Skeletal muscle tissue (tissue), 4 donors: ENCODE data around the gene PIGR. TPM values are rescaled to one million over a fixed set of nuclear protein-coding genes. Genes with fewer than 3 reads are reported as not detected.

Source experiments
- H3K27ac ChIP-seq: one replicate; pipeline ENCODE4 v1.7.0; 2013; ENCODE audit warnings: mild to moderate bottlenecking, low read depth, low read length, inconsistent platforms
- H3K27me3 ChIP-seq, 3 donors: one replicate each; pipeline ENCODE4 v1.7.0; 2013; ENCODE audit warnings: low read length in 3 of 3; ENCODE audit not compliant: control insufficient read depth in 3 of 3, insufficient read depth in 3 of 3
- H3K36me3 ChIP-seq, 3 donors: one replicate each; pipeline ENCODE4 v1.7.0; 2013; ENCODE audit warnings: low read length in 3 of 3; ENCODE audit not compliant: control insufficient read depth in 3 of 3, insufficient read depth in 3 of 3
- H3K4me1 ChIP-seq, 3 donors: one replicate each; pipeline ENCODE4 v1.7.0; 2013; ENCODE audit warnings: low read length in 3 of 3, mild to moderate bottlenecking in 3 of 3; ENCODE audit not compliant: control insufficient read depth in 3 of 3, insufficient read depth in 3 of 3
- H3K4me3 ChIP-seq, 3 donors: one replicate each; pipeline ENCODE4 v1.7.0; 2013; ENCODE audit warnings: low read length in 3 of 3
- H3K9ac ChIP-seq, 3 donors: one replicate each; pipeline ENCODE4 v1.7.0; 2013; ENCODE audit warnings: low read length in 3 of 3, mild to moderate bottlenecking in 3 of 3, moderate library complexity in 2 of 3, low read depth in 1 of 3
- H3K9me3 ChIP-seq, 3 donors: one replicate each; pipeline ENCODE4 v1.7.0; 2013; ENCODE audit warnings: low read length in 3 of 3; ENCODE audit not compliant: control insufficient read depth in 3 of 3
- total RNA-seq: library from RNA; depleted of rRNA; stranded (reverse); fragments of >200 nt; gene quantifications from one replicate; pipeline ENCODE4 v1.2.3, GENCODE V29; 2014
- donor health status: Osteomylitis.

PIGR gene
- total RNA-seq, 1 donor from 2014 or later, result under 0.01 TPM

DNA sequence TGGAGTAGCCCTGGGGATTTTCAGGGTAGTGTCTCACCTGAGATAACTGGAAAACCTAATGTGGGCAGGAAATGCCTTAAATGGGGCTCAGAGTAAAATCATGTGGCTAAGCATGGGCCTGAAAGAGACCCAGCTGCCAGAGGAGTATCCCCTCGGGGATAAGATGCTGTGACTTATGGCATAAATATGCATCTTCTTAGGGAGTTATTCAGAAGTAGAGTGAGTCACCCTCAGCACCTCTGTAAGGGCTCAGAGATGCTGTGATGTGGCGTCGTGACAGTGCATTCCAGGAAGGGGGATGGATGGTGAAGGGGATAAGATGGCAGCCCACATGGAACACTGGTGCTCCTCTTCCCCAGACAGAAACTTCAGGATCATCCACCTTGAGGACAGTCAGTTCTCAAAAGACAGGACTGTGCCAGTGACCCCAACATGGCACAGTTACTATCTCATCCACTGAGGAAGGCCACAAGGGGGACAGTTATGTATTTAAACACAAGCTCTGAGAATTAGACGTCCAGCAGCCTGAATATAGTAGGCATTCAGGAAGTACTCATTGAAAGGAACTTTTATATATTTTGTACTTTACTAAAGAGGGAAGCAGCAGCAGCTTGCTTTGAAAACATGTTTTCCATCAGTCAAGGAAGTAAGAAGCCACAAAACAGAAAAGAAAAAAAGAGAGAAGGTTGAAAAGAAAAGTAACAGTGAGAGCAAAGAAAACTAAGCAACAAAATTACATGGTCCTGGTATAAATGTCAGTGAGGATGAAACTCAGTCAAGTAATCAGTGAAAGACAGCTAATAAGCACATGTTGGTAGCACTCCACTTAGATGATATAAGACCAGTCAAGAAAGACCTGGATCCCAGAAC is 40.7 kb downstream of the PIGR start:
- Histone ChIP-seq H3K9me3 (no peaks in the 10 kb centered on the region), H3K27me3 (peaks cover 0 to 5% (median 0%) of the 10 kb centered on the region in 3 donors), H3K4me3 (no peak overlapping the region), H3K36me3 (no peaks in the 10 kb centered on the region), H3K4me1 (peaks cover 6 to 30% (median 19%) of the 10 kb centered on the region in 3 donors), H3K27ac (no peak overlapping the region), H3K9ac (no peak overlapping the region)

DNA sequence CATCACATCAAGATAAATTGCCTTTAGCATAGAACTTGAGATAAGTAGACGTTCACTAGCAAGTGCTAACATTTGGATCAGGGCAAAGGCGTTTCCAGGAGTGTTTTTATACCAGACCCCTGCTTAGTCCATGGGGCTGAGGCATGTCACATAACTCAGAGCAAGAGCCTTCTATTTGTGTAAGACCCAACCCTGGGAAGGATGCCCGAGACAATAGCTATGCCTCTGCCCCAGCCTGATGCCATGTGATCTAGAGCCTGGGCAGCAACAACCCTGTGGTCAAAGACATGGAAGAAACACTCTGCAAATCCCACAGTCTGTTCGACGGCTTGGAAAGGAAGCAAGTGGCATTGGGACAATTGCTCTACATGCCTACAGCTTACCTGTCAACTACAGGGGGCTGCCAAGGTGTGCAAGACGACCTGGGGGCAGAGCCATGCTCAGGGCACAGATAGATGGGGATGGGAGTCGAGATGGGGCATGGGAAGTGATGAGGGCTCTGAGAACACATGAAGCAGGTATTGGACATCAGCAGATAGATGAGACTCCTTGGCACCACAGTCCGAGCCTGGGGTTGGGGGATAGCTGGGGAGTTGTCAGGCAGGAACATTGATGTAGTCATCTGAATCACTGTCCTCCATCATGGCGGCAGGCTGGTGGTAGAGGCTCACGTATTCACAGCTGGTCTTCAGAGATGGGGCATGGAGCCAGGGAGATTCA is 41.7 kb downstream of the PIGR start:
- no peak overlapping the region for H3K27ac ChIP-seq

DNA sequence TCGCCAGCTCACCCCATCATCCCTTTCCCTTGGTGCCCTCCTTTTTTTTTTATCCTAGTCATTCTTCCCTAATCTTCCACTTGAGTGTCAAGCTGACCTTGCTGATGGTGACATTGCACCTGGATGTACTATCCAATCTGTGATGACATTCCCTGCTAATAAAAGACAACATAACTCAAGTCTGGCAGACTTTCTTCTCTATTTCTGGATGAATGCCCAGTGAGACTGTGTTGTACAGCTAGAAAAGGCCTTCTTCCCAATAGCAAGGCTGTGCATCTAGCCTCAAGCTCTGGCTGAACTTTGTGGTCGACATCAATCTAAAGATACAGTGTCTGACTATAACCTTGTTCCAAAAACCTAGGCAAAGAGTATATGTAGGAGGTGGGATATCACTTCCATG is 42.6 kb downstream of the PIGR start:
- H3K9me3 ChIP-seq, result no peaks in the 10 kb centered on the region
- H3K4me1 ChIP-seq, result peaks cover 2 to 26% (median 12%) of the 10 kb centered on the region in 3 donors
- H3K36me3 ChIP-seq, result no peaks in the 10 kb centered on the region
- H3K27ac ChIP-seq, result peak overlapping the region; percentile 2
- no peak overlapping the region for H3K4me3 ChIP-seq
- no peak overlapping the region for H3K9ac ChIP-seq
- no peaks in the 10 kb centered on the region for H3K27me3 ChIP-seq

More for the DNA sequence above, 41.7 kb downstream of the PIGR start:
- H3K9ac ChIP-seq, result no peak overlapping the region
- no peaks in the 10 kb centered on the region for H3K36me3 ChIP-seq
- H3K4me3 ChIP-seq, result no peak overlapping the region
- peaks cover 0 to 23% (median 12%) of the 10 kb centered on the region in 3 donors for H3K4me1 ChIP-seq
- H3K9me3 ChIP-seq, result no peaks in the 10 kb centered on the region
- peaks cover 0 to 2% (median 0%) of the 10 kb centered on the region in 3 donors for H3K27me3 ChIP-seq

DNA sequence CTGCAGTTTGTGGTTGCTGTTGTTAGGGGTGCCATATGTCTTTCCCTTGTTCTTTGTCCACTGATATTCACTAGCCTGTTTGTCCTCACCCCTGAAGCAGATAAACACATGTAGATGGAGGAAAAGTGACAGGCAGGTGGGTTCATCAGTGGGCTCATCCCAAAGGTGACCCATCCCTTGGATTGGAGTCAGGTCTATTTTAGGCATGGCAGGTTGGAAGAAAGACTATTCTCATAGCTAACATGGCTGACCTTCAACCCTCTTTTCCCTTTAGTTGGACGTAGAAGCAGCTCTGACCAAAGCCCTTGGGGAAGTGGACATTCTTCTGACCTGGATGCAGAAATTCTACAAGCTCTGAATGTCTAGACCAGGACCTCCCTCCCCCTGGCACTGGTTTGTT is 43.6 kb downstream of the PIGR start:
- Histone ChIP-seq H3K27ac (no peak overlapping the region), H3K36me3 (no peaks in the 10 kb centered on the region), H3K4me1 (peaks cover 3 to 32% (median 17%) of the 10 kb centered on the region in 3 donors), H3K9me3 (no peaks in the 10 kb centered on the region), H3K27me3 (no peaks in the 10 kb centered on the region), H3K4me3 (no peak overlapping the region), H3K9ac (no peak overlapping the region)

DNA sequence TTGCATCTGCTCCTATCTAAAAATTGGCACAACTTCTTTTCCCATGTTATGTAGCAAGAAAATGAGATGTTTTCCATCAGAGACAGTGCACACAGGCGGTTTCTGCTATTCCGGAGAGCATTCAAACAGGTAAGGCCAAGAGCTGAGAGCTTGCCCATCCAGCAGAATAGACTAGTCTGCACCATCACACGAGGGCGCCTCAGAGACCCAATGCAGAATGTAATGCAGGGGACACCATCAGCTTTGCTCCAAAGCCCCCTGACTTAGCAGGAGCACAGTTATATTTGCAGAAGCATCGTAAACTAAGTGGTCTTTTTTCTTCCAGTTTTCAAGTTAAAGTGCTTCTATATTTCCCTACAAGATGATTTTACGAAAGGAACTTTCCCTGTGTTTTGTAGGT is 44.3 kb downstream of the PIGR start:
- Histone ChIP-seq H3K27ac (no peak overlapping the region), H3K4me3 (no peak overlapping the region), H3K4me1 (peaks cover 3 to 25% (median 11%) of the 10 kb centered on the region in 3 donors), H3K27me3 (no peaks in the 10 kb centered on the region), H3K9me3 (no peaks in the 10 kb centered on the region), H3K9ac (no peak overlapping the region), H3K36me3 (no peaks in the 10 kb centered on the region)

DNA sequence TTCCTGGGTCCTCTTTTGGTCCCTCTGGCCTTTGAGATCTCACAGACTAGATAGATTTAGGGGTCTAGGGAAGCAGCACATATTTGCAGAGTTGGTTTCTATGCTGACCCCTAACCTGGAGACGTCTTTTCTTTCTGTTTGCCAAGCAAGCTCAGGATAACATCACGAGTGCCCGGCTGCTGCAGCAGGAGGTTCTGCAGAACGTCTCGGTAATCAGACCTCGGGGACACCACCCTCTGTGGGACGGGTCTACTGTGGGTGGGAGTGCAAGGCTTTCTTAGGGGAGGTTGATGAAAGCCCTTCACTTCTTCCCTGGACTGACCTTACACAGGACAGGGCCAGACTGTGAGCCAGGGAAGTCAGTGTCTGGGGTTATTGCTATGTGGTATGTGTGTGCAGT is 46.1 kb downstream of the PIGR start:
- Histone ChIP-seq H3K27me3 (peaks cover 0 to 3% (median 0%) of the 10 kb centered on the region in 3 donors), H3K4me3 (no peak overlapping the region), H3K36me3 (no peaks in the 10 kb centered on the region), H3K9ac (no peak overlapping the region), H3K9me3 (no peaks in the 10 kb centered on the region), H3K4me1 (peaks cover 3 to 37% (median 11%) of the 10 kb centered on the region in 3 donors), H3K27ac (no peak overlapping the region)

DNA sequence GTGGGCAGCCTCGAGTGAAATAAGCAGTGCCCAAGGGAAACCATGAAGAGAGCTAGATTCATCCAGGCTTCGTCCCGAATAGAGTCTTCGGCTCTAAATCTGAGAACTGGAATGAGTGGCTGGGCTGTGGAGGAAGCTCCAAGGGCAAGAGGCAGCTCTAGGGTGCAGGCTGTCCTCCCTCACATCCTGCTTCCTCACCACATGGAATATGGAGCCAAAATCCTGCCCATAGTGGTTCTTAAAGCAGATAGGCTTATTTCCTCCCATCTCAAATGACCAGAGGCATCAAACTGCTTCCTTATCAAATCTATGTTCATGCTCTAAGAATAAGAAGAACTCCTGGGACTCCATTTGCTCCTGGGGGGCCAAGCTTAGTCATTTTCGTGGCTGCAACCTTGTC is 46.5 kb downstream of the PIGR start:
- Histone ChIP-seq H3K27ac (no peak overlapping the region), H3K27me3 (peaks cover 0 to 3% (median 0%) of the 10 kb centered on the region in 3 donors), H3K9ac (no peak overlapping the region), H3K36me3 (no peaks in the 10 kb centered on the region), H3K4me1 (peaks cover 3 to 37% (median 11%) of the 10 kb centered on the region in 3 donors), H3K9me3 (no peaks in the 10 kb centered on the region), H3K4me3 (no peak overlapping the region)

DNA sequence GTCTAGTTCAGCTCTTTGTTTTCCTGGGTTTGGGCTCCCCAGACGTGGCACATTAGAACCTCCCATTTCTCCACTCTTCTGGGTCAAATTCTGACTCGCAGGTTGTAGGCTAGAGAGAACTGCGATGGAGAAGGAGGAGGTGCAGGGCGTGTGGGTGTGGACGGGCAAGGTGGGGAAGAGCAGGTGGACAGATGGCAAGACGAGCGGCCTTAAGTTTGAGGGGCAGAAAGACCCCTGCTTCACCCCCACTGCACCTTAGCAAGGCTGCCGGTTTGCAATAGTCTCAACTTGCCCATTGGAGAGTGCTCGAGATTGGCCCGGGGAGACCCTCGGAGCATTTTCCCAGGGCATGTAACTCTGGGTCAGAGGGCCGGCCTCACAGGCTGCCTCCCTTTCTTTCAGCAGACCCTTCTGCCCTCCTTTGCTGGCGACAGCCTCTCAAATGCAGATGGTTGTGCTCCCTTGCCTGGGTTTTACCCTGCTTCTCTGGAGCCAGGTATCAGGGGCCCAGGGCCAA is 47.3 kb downstream of the PIGR start:
- Histone ChIP-seq H3K9me3 (no peaks in the 10 kb centered on the region), H3K27ac (no peak overlapping the region), H3K27me3 (peaks cover 0 to 3% (median 0%) of the 10 kb centered on the region in 3 donors), H3K9ac (no peak overlapping the region), H3K36me3 (no peaks in the 10 kb centered on the region), H3K4me1 (peaks cover 3 to 33% (median 11%) of the 10 kb centered on the region in 3 donors), H3K4me3 (no peak overlapping the region)

DNA sequence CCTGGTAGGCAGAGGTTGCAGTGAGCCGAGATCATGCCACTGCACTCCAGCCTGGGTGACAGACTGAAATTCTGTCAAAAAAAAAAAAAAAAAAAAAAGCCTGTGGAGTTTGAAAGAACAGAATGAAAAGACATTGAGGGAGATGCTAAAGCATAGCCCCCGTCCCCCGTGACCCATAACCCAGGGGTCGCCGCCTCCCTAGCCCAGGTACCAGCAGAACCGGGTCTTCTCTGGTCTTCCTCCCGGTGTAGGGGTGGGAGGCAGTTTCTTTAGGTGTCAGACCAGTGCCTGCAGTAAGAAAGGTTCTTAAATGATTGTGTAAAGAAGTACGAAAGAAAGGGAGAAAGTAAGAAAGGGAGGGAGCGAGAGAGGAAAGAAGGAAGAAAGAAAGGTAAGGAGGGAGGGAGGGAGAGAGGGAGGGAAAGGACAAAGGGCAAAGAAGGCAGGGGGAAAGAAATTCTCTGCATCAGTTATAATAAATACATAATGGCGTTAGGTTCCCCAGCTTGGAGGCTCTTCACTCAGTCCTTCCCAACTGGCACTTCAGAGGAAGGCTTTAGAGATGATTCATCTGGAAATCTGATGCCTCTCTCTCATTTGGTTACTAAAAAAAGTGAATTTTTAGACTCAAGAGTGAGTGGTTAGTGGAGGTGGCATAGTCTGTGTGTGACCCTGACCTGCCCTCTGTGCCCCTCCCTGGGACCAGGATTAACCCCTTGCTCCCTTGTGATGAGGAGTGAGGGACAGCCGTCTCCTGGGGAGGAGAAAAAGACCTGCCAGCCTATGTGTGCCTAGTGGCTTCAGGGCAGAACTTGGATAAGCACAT is 48.0 kb downstream of the PIGR start:
- Histone ChIP-seq H3K4me3 (no peak overlapping the region), H3K36me3 (no peaks in the 10 kb centered on the region), H3K4me1 (peaks cover 3 to 26% (median 11%) of the 10 kb centered on the region in 3 donors), H3K27ac (no peak overlapping the region), H3K9me3 (no peaks in the 10 kb centered on the region), H3K9ac (no peak overlapping the region), H3K27me3 (peaks cover 0 to 3% (median 0%) of the 10 kb centered on the region in 3 donors)
